T-helper 2 cell (primary cell): ENCODE data around the gene CPNE7.
"Not testable (repeated sequence)": the region's sequence is repeated elsewhere in the genome, so short reads cannot be mapped to it uniquely, and the experiment has no call there.

Experiments
- DNase-seq, 5 experiments: peaks; one replicate each; pipeline versions ENCODE4 v3.0.0 to v3.0.0-alpha.2; 2012 to 2022

Gene CPNE7

GRCh38 chr16:89567656-89568594, 7.6 kb upstream of the CPNE7 start:
- DNase-seq, result no peak

- DNase-seq, result no peak
Measured at GRCh38 chr16:89569506-89570341, 5.8 kb upstream of the CPNE7 start.

- DNase-seq, result no peak
Measured at GRCh38 chr16:89570342-89570923, 5.1 kb upstream of the CPNE7 start.

GRCh38 chr16:89570983-89571598, 4.5 kb upstream of the CPNE7 start:
- DNase-seq, result not testable (repeated sequence)

- no peak for DNase-seq
Measured at GRCh38 chr16:89571636-89572035, 3.9 kb upstream of the CPNE7 start.

GRCh38 chr16:89572073-89572484, 3.5 kb upstream of the CPNE7 start:
- no peak for DNase-seq

- no peak for DNase-seq
Measured at GRCh38 chr16:89572485-89573205, 2.9 kb upstream of the CPNE7 start.

GRCh38 chr16:89573826-89574680, 1.5 kb upstream of the CPNE7 start:
- DNase-seq, result no peak

GRCh38 chr16:89574681-89575246, 794 bp upstream of the CPNE7 start:
- DNase-seq, result peak in 4 of 5 experiments; percentile 36 to 59 (median 38)

GRCh38 chr16:89576153-89577054, 846 bp downstream of the CPNE7 start:
- no peak for DNase-seq

GRCh38 chr16:89577055-89577759, 1.6 kb downstream of the CPNE7 start:
- DNase-seq, result no peak

GRCh38 chr16:89579351-89579750, 3.8 kb downstream of the CPNE7 start:
- no peak for DNase-seq

- no peak for DNase-seq
Measured at GRCh38 chr16:89581045-89581695, 5.6 kb downstream of the CPNE7 start.

- no peak for DNase-seq
Measured at GRCh38 chr16:89581861-89582563, 6.5 kb downstream of the CPNE7 start.

GRCh38 chr16:89582614-89583196, 7.1 kb downstream of the CPNE7 start:
- DNase-seq, result no peak

GRCh38 chr16:89583197-89583894, 7.8 kb downstream of the CPNE7 start:
- no peak for DNase-seq
